HG03095 (cell line): Measurements from ENCODE around the gene LAPTM4A.
A peak's percentile ranks its signal among the peaks of the same experiment; 100 is the strongest.

Experiments used
- ATAC-seq: cut with Tn5 transposase; IDR thresholded peaks from one replicate; pipeline ENCODE4 v1.9.1; 2021; ENCODE audit warnings: moderate library complexity; ENCODE audit not compliant: unreplicated experiment

LAPTM4A gene

GRCh38 chr2:19989342-19989666, 62.1 kb downstream of the LAPTM4A start:
- ATAC-seq, result no peak

- ATAC-seq, result no peak
These were observed 62.8 kb downstream of the LAPTM4A start for GRCh38 chr2:19988600-19988999.

GRCh38 chr2:19987936-19988335, 63.5 kb downstream of the LAPTM4A start:
- ATAC-seq, result peak; percentile 73
